Prostate gland (tissue), 2 donors: ENCODE results near the gene RSRC1.
"Not testable (repeated sequence)": the region's sequence is repeated elsewhere in the genome, so short reads cannot be mapped to it uniquely, and the experiment has no call there.

ENCODE experiments used
- CTCF ChIP-seq, 4 experiments: fragments of 200-600 bp in 2 of 4; fragments of 450-650 bp in 2 of 4; sonication (generic) in 2 of 4; IDR thresholded peaks; 1 replicate in 3 of 4; 2 replicates in 1 of 4; pipeline ENCODE4 v1.5.1; 2016 to 2019; ENCODE audit warnings: antibody characterized with exemption in 4 of 4, mild to moderate bottlenecking in 2 of 4, moderate library complexity in 2 of 4
- POLR2A ChIP-seq: fragments of 450-650 bp; IDR thresholded peaks from one replicate; pipeline ENCODE4 v1.6.1; 2016; ENCODE audit warnings: antibody characterized with exemption, mild to moderate bottlenecking
- POLR2AphosphoS5 ChIP-seq: sonication (generic); formaldehyde crosslinking; IDR thresholded peaks from one replicate; pipeline ENCODE4 v1.6.1; 2017; ENCODE audit warnings: antibody characterized with exemption

- TF ChIP-seq CTCF (IDR thresholded peaks at IDR 0.05); POLR2AphosphoS5; POLR2A: not testable (repeated sequence)
These were observed 298.6 kb downstream of the RSRC1 start for GRCh38 chr3:158408518-158408897.
